GM12878 (cell line): Measurements from ENCODE around the gene PTMA. TPM values are rescaled to one million over a fixed set of nuclear protein-coding genes. Genes with fewer than 3 reads are reported as not detected.

Experiments
- ATAC-seq: fragments of 200-7000 bp; cut with Tn5 transposase; 3 replicates; pipeline ENCODE4 v1.9.1; 2020; ENCODE audit warnings: mild to moderate bottlenecking, moderate library complexity
- BruUV-seq: library from RNA; stranded (reverse); fragments of 400-500 nt; replicated peaks from 2 replicates; lab custom pipeline; 2021; lab: Mats Ljungman, UMichigan
- CTCF ChIA-PET: fragments of 300-600 bp; sonication (Branson Sonifier 250); formaldehyde crosslinking; extraction: SDS; loops from one replicate; lab custom pipeline; 2021; ENCODE audit warnings: inconsistent platforms; lab: Yijun Ruan, JAX
- POLR2A ChIA-PET: fragments of 350-600 bp; formaldehyde crosslinking; extraction: SDS; loops from one replicate; lab custom pipeline; 2021; ENCODE audit warnings: inconsistent platforms; lab: Charles Lee
- RAD21 ChIA-PET: fragments of 300-600 bp; sonication (Branson Sonifier 250); formaldehyde crosslinking; loops from one replicate; lab custom pipeline; 2023; ENCODE audit warnings: antibody characterized with exemption; ENCODE audit not compliant: unreplicated experiment; lab: Charles Lee
- SMC1A ChIA-PET: fragments of 300-600 bp; sonication (Branson Sonifier 250); formaldehyde crosslinking; loops from one replicate; lab custom pipeline; 2023; ENCODE audit not compliant: unreplicated experiment, uncharacterized antibody; lab: Charles Lee
- DNase-seq: peaks from one replicate; pipeline ENCODE4 v3.0.0-alpha.2; 2011; ENCODE audit warnings: low read depth, low spot score
- FAIRE-seq: peaks from 3 replicates; lab custom pipeline; 2011; peaks lifted over from hg19 to GRCh38; lab: Jason Lieb, UNC
- H2AFZ ChIP-seq: 2 replicates; pipeline ENCODE4 v1.6.0; 2011; ENCODE audit warnings: low read depth, low read length, control low read depth; ENCODE audit not compliant: control insufficient read depth
- H3K27ac ChIP-seq: 2 replicates; pipeline ENCODE4 v1.5.1; 2011; ENCODE audit warnings: control low read depth; ENCODE audit not compliant: control insufficient read depth, insufficient read depth
- H3K27me3 ChIP-seq, 2 experiments: replicated peaks in 1 of 2; 2 replicates each; pipeline versions ENCODE4 v1.6.0 to v1.6.1; 2011; ENCODE audit warnings: low read length in 1 of 2; ENCODE audit not compliant: control insufficient read depth in 2 of 2, insufficient read depth in 2 of 2
- H3K36me3 ChIP-seq, 2 experiments: 2 replicates each; pipeline ENCODE4 v1.5.1; 2011; ENCODE audit warnings: low read length in 1 of 2; ENCODE audit not compliant: control insufficient read depth in 2 of 2, insufficient read depth in 2 of 2
- H3K4me1 ChIP-seq: 2 replicates; pipeline ENCODE4 v1.6.1; 2011; ENCODE audit warnings: mild to moderate bottlenecking, low read length, moderate library complexity, mixed read lengths; ENCODE audit not compliant: control insufficient read depth, insufficient read depth
- H3K4me2 ChIP-seq: 2 replicates; pipeline ENCODE4 v1.6.0; 2011; ENCODE audit warnings: control low read depth; ENCODE audit not compliant: control insufficient read depth, insufficient read depth
- H3K4me3 ChIP-seq: fragments of 200-600 bp; sonication (generic); 2 replicates; pipeline ENCODE4 v1.5.1; 2016
- H3K79me2 ChIP-seq: 2 replicates; pipeline ENCODE4 v1.6.0; 2011; ENCODE audit warnings: low read length; ENCODE audit not compliant: control insufficient read depth, insufficient read depth
- H3K9ac ChIP-seq: 2 replicates; pipeline ENCODE4 v1.8.0; 2011; ENCODE audit warnings: low read length, control low read depth, mixed read lengths; ENCODE audit not compliant: control insufficient read depth, insufficient read depth
- H3K9me3 ChIP-seq: replicated peaks from 3 replicates; pipeline ENCODE4 v1.5.1; 2011; ENCODE audit warnings: mild to moderate bottlenecking, low read length; ENCODE audit not compliant: control insufficient read depth, insufficient read depth
- H4K20me1 ChIP-seq: 2 replicates; pipeline ENCODE4 v1.6.0; 2011; ENCODE audit not compliant: control insufficient read depth, insufficient read depth
- EP300 ChIP-seq, 2 experiments: fragments of 150-350 bp in 1 of 2; IDR thresholded peaks; 2 replicates each; pipeline ENCODE4 v1.6.1; 2011 to 2012; ENCODE audit warnings: low read depth in 2 of 2, low read length in 2 of 2, borderline replicate concordance in 1 of 2, improper control_type of control experiment in 1 of 2, inconsistent platforms in 1 of 2; ENCODE audit not compliant: control insufficient read depth in 1 of 2
- HDAC2 ChIP-seq: fragments of 200-600 bp; sonication (generic); IDR thresholded peaks from 2 replicates; pipeline ENCODE4 v1.6.1; 2017
- HDAC6 ChIP-seq: fragments of 200-600 bp; sonication (generic); IDR thresholded peaks from one replicate; pipeline ENCODE4 v1.8.0; 2017; ENCODE audit warnings: antibody characterized with exemption; ENCODE audit not compliant: unreplicated experiment
- IKZF1 ChIP-seq: fragments of 450-650 bp; conservative IDR thresholded peaks from 2 replicates; pipeline ENCODE4 v1.6.1; 2017; ENCODE audit warnings: antibody characterized with exemption, mild to moderate bottlenecking
- JUNB ChIP-seq: IDR thresholded peaks from 2 replicates; pipeline ENCODE4 v1.6.1; 2016; ENCODE audit warnings: antibody characterized with exemption, mild to moderate bottlenecking
- LARP7 ChIP-seq: fragments of 450-650 bp; IDR thresholded peaks from 2 replicates; pipeline ENCODE4 v1.6.1; 2017; ENCODE audit warnings: mild to moderate bottlenecking
- MYC ChIP-seq: IDR thresholded peaks from 2 replicates; pipeline ENCODE4 v1.6.1; 2011; ENCODE audit warnings: mild to moderate bottlenecking, low read length, moderate library complexity, inconsistent platforms; ENCODE audit not compliant: insufficient read depth, insufficient replicate concordance, insufficient read length, severe bottlenecking
- NFXL1 ChIP-seq: fragments of 450-650 bp; IDR thresholded peaks from 2 replicates; pipeline ENCODE4 v1.6.1; 2017; ENCODE audit warnings: antibody characterized with exemption, mild to moderate bottlenecking, borderline replicate concordance
- NFYB ChIP-seq: IDR thresholded peaks from 2 replicates; pipeline ENCODE4 v1.6.1; 2011; ENCODE audit warnings: low read depth, mild to moderate bottlenecking, low read length, improper control_type of control experiment, moderate library complexity; ENCODE audit not compliant: insufficient read depth
- SMARCA5 ChIP-seq: fragments of 450-650 bp; IDR thresholded peaks from 2 replicates; pipeline ENCODE4 v1.6.1; 2017; ENCODE audit warnings: mild to moderate bottlenecking
- SREBF1 ChIP-seq: IDR thresholded peaks from 2 replicates; pipeline ENCODE4 v1.6.1; 2012; ENCODE audit warnings: mild to moderate bottlenecking, low read length
- STAT1 ChIP-seq: fragments of 450-650 bp; conservative IDR thresholded peaks from 2 replicates; pipeline ENCODE4 v1.6.1; 2014; ENCODE audit warnings: antibody characterized with exemption, mild to moderate bottlenecking
- TCF7 ChIP-seq: IDR thresholded peaks from 2 replicates; pipeline ENCODE4 v1.6.1; 2014; ENCODE audit warnings: antibody characterized with exemption, borderline replicate concordance
- ZNF274 ChIP-seq: IDR thresholded peaks from one replicate; pipeline ENCODE4 v1.8.0; 2011; ENCODE audit not compliant: insufficient read length, insufficient read depth
- WGBS: methylation state at CpG from one replicate; pipeline ENCODE4 v1.1.6; 2016; ENCODE audit warnings: low lambda C conversion rate; ENCODE audit not compliant: insufficient replicate concordance, insufficient coverage; ENCODE audit errors: missing lambda C conversion rate; 5-methylcytosine and 5-hydroxymethylcytosine counted together
- in situ Hi-C: fragments of 300-500 bp; cut with MboI; formaldehyde crosslinking; loops from 9 replicates; pipeline ENCODE4 v1.14.3; 2018; ENCODE audit warnings: mixed read lengths
- intact Hi-C: fragments of 100-400 bp; cut with micrococcal nuclease; formaldehyde crosslinking; loops from one replicate; pipeline ENCODE4 v1.14.2; 2022; ENCODE audit not compliant: unreplicated experiment
- polyA plus RNA-seq, 11 experiments: library from polyadenylated mRNA; depleted of rRNA in 4 of 11; unstranded in 6 of 11; stranded (reverse) in 5 of 11; fragments of >200 nt; fragmentation: Nextera tagmentation in 4 of 11; fragmentation: Illumina TruSeq in 1 of 11; extraction: Ambion mirVana in 4 of 11; extraction: Trizol in 1 of 11; gene quantifications; 1 replicate in 1 of 11; 2 replicates in 10 of 11; pipeline versions ENCODE4 v1.2.1 to v1.2.3, GENCODE V29; 2011 to 2016; ENCODE audit warnings: inconsistent platforms in 2 of 11, missing spikeins in 2 of 11, low read depth in 1 of 11
- total RNA-seq, 4 experiments: library from RNA; depleted of rRNA in 3 of 4; stranded (reverse); fragments of >200 nt in 3 of 4; fragmentation: Illumina TruSeq in 1 of 4; extraction: Trizol in 1 of 4; gene quantifications; 2 replicates each; pipeline versions ENCODE4 v1.2.1 to v1.2.3, GENCODE V29; 2013 to 2021
- TF ChIP-seq, protein P1 (sequence below): fragments of 450-650 bp; formaldehyde crosslinking; IDR thresholded peaks from 2 replicates; pipeline ENCODE4 v1.4.0; 2020; ENCODE audit warnings: mild to moderate bottlenecking, moderate library complexity
- TF ChIP-seq, protein P2 (sequence below): IDR thresholded peaks from 2 replicates; pipeline ENCODE4 v1.6.1; 2012; ENCODE audit warnings: low read depth, low read length, improper control_type of control experiment

PTMA gene
- total and polyA plus RNA-seq, 10 of the 15 experiments (the other 5 are each of a cell fraction or from before 2014, with no cell fraction given), result 1,144 to 5,018 (median 3,464) TPM

DNA sequence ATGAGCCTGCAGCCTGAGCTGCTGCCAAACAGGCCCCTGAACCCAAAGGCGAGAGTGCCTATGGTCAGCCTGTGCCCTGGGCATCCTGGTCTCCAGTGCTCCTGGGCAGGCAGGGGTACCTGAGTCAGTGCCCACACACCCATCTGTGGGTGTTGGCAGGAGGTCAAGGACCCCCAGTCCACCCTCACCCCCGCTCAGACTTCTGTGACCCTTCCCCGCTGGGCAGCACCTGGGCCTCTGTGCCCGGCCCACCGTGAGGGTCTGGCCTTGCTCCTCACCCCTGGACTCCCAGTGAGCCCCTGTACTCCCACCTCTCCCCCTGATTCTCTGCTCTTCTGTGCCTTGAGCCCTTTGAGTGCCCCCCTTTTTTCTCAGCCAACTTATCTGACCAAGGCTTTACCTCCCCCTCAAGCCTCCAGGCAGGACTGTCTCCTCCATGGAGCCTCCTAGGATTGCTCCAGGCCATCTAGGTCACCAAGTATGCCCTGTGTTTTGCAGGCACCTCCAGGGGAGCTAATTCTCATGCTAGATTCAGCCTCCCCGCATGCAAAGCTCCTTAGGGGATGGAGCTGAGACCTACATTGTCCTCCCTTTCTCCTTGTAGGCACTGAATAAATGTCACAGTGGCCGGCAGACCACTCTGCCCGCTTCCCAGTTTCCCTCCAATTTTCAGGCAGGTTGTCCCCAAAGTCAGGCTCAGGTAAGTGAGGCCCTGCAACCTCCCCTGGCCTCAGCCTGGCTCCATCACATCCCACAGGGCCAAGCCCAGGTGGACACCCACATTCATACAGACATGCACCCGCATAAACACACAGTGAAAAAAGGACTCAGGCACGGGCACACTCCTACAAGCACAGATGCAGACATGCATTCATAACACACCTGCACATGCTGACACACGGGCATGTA is 21.9 kb upstream of the PTMA start:
- H4K20me1 ChIP-seq, result no peaks in the 10 kb centered on the region
- H3K9ac ChIP-seq, result no peak overlapping the region; the same call in 1 of the 2 replicates
- H2AFZ ChIP-seq, result no peak overlapping the region
- no peak for ATAC-seq
- intact Hi-C loops, result loop anchor here (1.0 kb wide), 1 partner anchor 28 kb away; no protein-coding TSS in a partner anchor
- FAIRE-seq, result no peak
- peaks cover 7% of the 10 kb centered on the region for H3K4me1 ChIP-seq
- no TSS peak for BruUV-seq
- no peak for DNase-seq
- no peaks in the 10 kb centered on the region for H3K27me3 ChIP-seq
- H3K79me2 ChIP-seq, result no peaks in the 10 kb centered on the region; the same call in 1 of the 2 replicates
- in situ Hi-C loops, result no loop called here
- ChIA-PET RAD21 (interaction anchor here (1.0 to 24.6 kb wide), 3 partner anchors 11 to 30 kb away, joined by 3 to 463 read pairs (median 7); no protein-coding TSS in a partner anchor), CTCF (interaction anchor here (0.6 to 22.2 kb wide), 10 partner anchors 10 to 138 kb away, joined by 3 to 811 read pairs (median 10); partner anchors contain the start of gene PTMA), POLR2A (interaction anchor here (0.7 to 1.0 kb wide), 2 partner anchors 21 to 26 kb away, joined by 3 to 4 read pairs; no protein-coding TSS in a partner anchor), SMC1A (interaction anchor here (1.0 to 2.9 kb wide), 6 partner anchors 9 to 38 kb away, joined by 3 to 33 read pairs (median 4); no protein-coding TSS in a partner anchor)
- H3K4me3 ChIP-seq, result no peak overlapping the region
- H3K27ac ChIP-seq, result no peak overlapping the region
- no peaks in the 10 kb centered on the region for H3K36me3 ChIP-seq
- no peaks in the 10 kb centered on the region for H3K9me3 ChIP-seq
- 66% methylated on average over 11 of the region's 11 CpGs for WGBS
- peak overlapping the region; percentile 13; the same call in 1 of the 2 replicates for H3K4me2 ChIP-seq
- no peak for TF ChIP-seq SREBF1
- no peak for TF ChIP-seq JUNB
- TF ChIP-seq EP300 (IDR thresholded peaks at IDR 0.05; ENCODE audit: borderline replicate concordance in 1 of 2, control insufficient read depth in 1 of 2, low read depth in 2 of 2, low read length in 2 of 2), result no peak
- TF ChIP-seq, protein P1, sequence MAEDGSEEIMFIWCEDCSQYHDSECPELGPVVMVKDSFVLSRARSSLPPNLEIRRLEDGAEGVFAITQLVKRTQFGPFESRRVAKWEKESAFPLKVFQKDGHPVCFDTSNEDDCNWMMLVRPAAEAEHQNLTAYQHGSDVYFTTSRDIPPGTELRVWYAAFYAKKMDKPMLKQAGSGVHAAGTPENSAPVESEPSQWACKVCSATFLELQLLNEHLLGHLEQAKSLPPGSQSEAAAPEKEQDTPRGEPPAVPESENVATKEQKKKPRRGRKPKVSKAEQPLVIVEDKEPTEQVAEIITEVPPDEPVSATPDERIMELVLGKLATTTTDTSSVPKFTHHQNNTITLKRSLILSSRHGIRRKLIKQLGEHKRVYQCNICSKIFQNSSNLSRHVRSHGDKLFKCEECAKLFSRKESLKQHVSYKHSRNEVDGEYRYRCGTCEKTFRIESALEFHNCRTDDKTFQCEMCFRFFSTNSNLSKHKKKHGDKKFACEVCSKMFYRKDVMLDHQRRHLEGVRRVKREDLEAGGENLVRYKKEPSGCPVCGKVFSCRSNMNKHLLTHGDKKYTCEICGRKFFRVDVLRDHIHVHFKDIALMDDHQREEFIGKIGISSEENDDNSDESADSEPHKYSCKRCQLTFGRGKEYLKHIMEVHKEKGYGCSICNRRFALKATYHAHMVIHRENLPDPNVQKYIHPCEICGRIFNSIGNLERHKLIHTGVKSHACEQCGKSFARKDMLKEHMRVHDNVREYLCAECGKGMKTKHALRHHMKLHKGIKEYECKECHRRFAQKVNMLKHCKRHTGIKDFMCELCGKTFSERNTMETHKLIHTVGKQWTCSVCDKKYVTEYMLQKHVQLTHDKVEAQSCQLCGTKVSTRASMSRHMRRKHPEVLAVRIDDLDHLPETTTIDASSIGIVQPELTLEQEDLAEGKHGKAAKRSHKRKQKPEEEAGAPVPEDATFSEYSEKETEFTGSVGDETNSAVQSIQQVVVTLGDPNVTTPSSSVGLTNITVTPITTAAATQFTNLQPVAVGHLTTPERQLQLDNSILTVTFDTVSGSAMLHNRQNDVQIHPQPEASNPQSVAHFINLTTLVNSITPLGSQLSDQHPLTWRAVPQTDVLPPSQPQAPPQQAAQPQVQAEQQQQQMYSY (CRISPR knock-in tag), result no peak
- no peak for TF ChIP-seq LARP7
- TF ChIP-seq HDAC6, result no peak
- no peak for TF ChIP-seq NFYB
- no peak for TF ChIP-seq IKZF1
- TF ChIP-seq HDAC2, result no peak
- no peak for TF ChIP-seq NFXL1
- TF ChIP-seq SMARCA5, result no peak
- TF ChIP-seq, protein P2, sequence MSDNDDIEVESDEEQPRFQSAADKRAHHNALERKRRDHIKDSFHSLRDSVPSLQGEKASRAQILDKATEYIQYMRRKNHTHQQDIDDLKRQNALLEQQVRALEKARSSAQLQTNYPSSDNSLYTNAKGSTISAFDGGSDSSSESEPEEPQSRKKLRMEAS, result no peak
- no peak for TF ChIP-seq ZNF274
- no peak for TF ChIP-seq MYC
- no peak for TF ChIP-seq STAT1
- no peak for TF ChIP-seq TCF7
